Stimulated activated CD4-positive, alpha-beta T cell treated with anti-CD3 and anti-CD28 coated beads, TNF-alpha, amount 100 ng/mL, for 24 hours (primary cell): ENCODE data around the gene HPSE.

Experiments used
- DNase-seq, 3 experiments: peaks; one replicate each; pipeline ENCODE4 v3.0.0-alpha.2; 2020; ENCODE audit warnings: low read depth in 3 of 3

Gene HPSE

GRCh38 chr4:83247415-83248357, 87.0 kb downstream of the HPSE start:
- no peak for DNase-seq
